ENCODE results near the gene SPOCK1.

Gene SPOCK1

DNA sequence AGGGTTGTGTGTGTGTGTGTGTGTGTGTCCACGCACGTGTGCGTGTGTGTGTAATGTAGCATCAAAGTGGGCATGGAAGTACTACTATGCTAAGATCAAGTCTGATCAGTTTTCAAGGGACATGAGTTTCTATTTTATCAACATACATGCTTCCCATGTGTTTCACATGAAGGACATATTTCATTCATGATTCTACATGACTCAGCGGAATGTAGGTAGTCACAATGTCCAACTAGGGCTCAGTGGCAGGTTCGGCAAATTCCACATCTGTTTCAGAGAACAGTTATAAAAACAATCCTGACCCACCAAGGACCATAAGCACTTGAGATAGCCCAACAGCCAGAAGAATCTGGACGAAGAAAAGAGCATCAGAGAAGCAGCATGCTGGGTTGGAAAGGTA lies 148.3 kb downstream of the SPOCK1 start:
- H3K9me3 ChIP-seq (ENCODE audit: insufficient read depth, low read length, severe bottlenecking) = no peaks in the 10 kb centered on the region
- H3K4me3 ChIP-seq (ENCODE audit: low read depth in 1 of 2, low read length in 2 of 2) = no peak overlapping the region
- no peak for ATAC-seq (ENCODE audit: insufficient read depth, low read depth)
- H3K27ac ChIP-seq (ENCODE audit: low read length) = no peak overlapping the region
- H3K79me2 ChIP-seq (ENCODE audit: insufficient read depth, low read length) = no peaks in the 10 kb centered on the region
- H3K9ac ChIP-seq (ENCODE audit: low read depth, low read length) = no peak overlapping the region
- no peaks in the 10 kb centered on the region for H3K36me3 ChIP-seq (ENCODE audit: insufficient read depth, low read length)
- no peaks in the 10 kb centered on the region for H4K20me1 ChIP-seq (ENCODE audit: insufficient read depth, low read length)
- TF ChIP-seq, protein P1, sequence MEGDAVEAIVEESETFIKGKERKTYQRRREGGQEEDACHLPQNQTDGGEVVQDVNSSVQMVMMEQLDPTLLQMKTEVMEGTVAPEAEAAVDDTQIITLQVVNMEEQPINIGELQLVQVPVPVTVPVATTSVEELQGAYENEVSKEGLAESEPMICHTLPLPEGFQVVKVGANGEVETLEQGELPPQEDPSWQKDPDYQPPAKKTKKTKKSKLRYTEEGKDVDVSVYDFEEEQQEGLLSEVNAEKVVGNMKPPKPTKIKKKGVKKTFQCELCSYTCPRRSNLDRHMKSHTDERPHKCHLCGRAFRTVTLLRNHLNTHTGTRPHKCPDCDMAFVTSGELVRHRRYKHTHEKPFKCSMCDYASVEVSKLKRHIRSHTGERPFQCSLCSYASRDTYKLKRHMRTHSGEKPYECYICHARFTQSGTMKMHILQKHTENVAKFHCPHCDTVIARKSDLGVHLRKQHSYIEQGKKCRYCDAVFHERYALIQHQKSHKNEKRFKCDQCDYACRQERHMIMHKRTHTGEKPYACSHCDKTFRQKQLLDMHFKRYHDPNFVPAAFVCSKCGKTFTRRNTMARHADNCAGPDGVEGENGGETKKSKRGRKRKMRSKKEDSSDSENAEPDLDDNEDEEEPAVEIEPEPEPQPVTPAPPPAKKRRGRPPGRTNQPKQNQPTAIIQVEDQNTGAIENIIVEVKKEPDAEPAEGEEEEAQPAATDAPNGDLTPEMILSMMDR (IDR thresholded peaks at IDR 0.05; ENCODE audit: borderline replicate concordance, extremely low read depth, low read length, poor library complexity, severe bottlenecking) = no peak
- no peak for TF ChIP-seq EZH2 (IDR thresholded peaks at IDR 0.05; ENCODE audit: borderline replicate concordance, low read depth, low read length, severe bottlenecking)
- H2AFZ ChIP-seq (ENCODE audit: low read depth, low read length) = no peak overlapping the region
- DNase-seq = no peak
- H3K4me2 ChIP-seq (ENCODE audit: insufficient read depth, low read length) = no peak overlapping the region
- peaks cover 10% of the 10 kb centered on the region for H3K27me3 ChIP-seq (ENCODE audit: insufficient read depth, low read length, poor library complexity)
- H3K4me1 ChIP-seq (ENCODE audit: insufficient read depth, low read length) = no peaks in the 10 kb centered on the region

DNA sequence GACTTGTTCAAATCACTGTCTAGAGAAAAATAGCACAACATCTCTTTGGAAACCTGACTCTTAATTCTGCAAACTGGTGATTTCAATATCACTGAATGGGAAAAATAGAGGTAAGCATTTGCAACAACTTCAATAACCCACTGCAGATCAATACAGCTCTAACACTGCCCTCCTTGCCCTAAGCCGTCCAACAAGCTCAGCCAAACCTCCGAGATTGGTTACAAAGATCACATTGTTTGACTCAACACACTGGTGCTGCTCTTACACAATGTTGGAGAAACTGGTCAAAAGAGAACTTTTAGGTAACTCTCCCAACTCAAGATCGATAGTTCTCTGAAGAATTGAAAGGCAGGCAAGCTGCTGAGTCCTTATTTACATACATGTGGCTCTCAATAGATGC lies 150.4 kb downstream of the SPOCK1 start:
- no peak for TF ChIP-seq EZH2 (IDR thresholded peaks at IDR 0.05; ENCODE audit: borderline replicate concordance, low read depth, low read length, severe bottlenecking)
- TF ChIP-seq, protein P1 (IDR thresholded peaks at IDR 0.05; ENCODE audit: borderline replicate concordance, extremely low read depth, low read length, poor library complexity, severe bottlenecking) = no peak
- H3K4me1 ChIP-seq (ENCODE audit: insufficient read depth, low read length) = no peaks in the 10 kb centered on the region
- no peaks in the 10 kb centered on the region for H3K9me3 ChIP-seq (ENCODE audit: insufficient read depth, low read length, severe bottlenecking)
- no peak overlapping the region for H3K9ac ChIP-seq (ENCODE audit: low read depth, low read length)
- no peak overlapping the region for H3K4me3 ChIP-seq (ENCODE audit: low read depth in 1 of 2, low read length in 2 of 2)
- no peaks in the 10 kb centered on the region for H3K36me3 ChIP-seq (ENCODE audit: insufficient read depth, low read length)
- no peaks in the 10 kb centered on the region for H4K20me1 ChIP-seq (ENCODE audit: insufficient read depth, low read length)
- H3K27me3 ChIP-seq (ENCODE audit: insufficient read depth, low read length, poor library complexity) = peaks cover 10% of the 10 kb centered on the region
- no peak for ATAC-seq (ENCODE audit: insufficient read depth, low read depth)
- no peaks in the 10 kb centered on the region for H3K79me2 ChIP-seq (ENCODE audit: insufficient read depth, low read length)
- no peak overlapping the region for H2AFZ ChIP-seq (ENCODE audit: low read depth, low read length)
- no peak for DNase-seq
- H3K27ac ChIP-seq (ENCODE audit: low read length) = no peak overlapping the region
- no peak overlapping the region for H3K4me2 ChIP-seq (ENCODE audit: insufficient read depth, low read length)

DNA sequence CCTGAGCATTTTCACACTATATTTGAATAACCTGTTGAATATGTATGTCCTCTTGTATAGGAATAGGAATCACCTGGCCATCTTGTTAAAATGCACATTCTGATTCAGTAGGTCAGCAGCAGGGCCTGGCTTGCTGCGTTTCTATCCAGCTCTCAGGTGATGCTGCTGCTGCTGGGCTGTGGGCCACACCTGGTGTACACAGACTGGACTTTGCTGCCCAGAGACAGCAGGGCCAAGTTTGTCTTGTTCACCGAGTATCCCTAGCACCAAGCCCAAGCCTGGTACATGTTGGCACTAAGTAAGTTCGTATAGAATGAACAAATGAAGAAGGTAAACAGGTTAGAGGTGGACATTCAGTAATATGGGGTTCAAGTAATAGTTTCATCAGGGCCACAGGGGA lies 151.3 kb downstream of the SPOCK1 start:
- Histone ChIP-seq H3K79me2 (ENCODE audit: insufficient read depth, low read length) (no peaks in the 10 kb centered on the region), H3K4me3 (ENCODE audit: low read depth in 1 of 2, low read length in 2 of 2) (no peak overlapping the region), H3K9me3 (ENCODE audit: insufficient read depth, low read length, severe bottlenecking) (no peaks in the 10 kb centered on the region), H3K4me2 (ENCODE audit: insufficient read depth, low read length) (no peak overlapping the region), H3K27ac (ENCODE audit: low read length) (no peak overlapping the region), H2AFZ (ENCODE audit: low read depth, low read length) (no peak overlapping the region), H3K27me3 (ENCODE audit: insufficient read depth, low read length, poor library complexity) (peaks cover 11% of the 10 kb centered on the region), H3K4me1 (ENCODE audit: insufficient read depth, low read length) (no peaks in the 10 kb centered on the region), H4K20me1 (ENCODE audit: insufficient read depth, low read length) (no peaks in the 10 kb centered on the region), H3K9ac (ENCODE audit: low read depth, low read length) (no peak overlapping the region), H3K36me3 (ENCODE audit: insufficient read depth, low read length) (no peaks in the 10 kb centered on the region)
- no peak for TF ChIP-seq EZH2 (IDR thresholded peaks at IDR 0.05; ENCODE audit: borderline replicate concordance, low read depth, low read length, severe bottlenecking)
- TF ChIP-seq, protein P1 (IDR thresholded peaks at IDR 0.05; ENCODE audit: borderline replicate concordance, extremely low read depth, low read length, poor library complexity, severe bottlenecking) = no peak
- DNase-seq (no peak), ATAC-seq (ENCODE audit: insufficient read depth, low read depth) (no peak)

DNA sequence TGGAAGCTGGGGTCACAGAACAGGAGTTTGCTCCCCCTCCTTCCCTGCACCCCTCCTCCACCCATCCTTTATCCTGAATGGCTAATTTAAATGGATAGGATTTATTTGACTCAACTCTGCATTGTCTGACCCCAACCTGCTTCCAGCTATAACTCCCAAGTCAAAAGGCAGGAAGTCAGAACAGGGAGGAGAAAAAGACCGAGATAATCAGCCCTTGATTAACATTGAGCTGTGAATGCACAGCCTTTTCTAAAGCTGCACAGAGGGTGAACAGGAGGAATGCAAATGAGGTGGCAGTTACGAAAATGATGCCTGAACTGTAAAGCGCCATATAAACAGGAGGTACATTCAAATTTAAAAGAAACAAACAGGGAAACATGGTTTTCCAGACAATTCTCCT lies 152.8 kb downstream of the SPOCK1 start:
- Histone ChIP-seq H3K9ac (ENCODE audit: low read depth, low read length) (no peak overlapping the region), H3K9me3 (ENCODE audit: insufficient read depth, low read length, severe bottlenecking) (no peaks in the 10 kb centered on the region), H3K27ac (ENCODE audit: low read length) (no peak overlapping the region), H3K4me3 (ENCODE audit: low read depth in 1 of 2, low read length in 2 of 2) (no peak overlapping the region), H3K4me2 (ENCODE audit: insufficient read depth, low read length) (no peak overlapping the region), H3K4me1 (ENCODE audit: insufficient read depth, low read length) (no peaks in the 10 kb centered on the region), H3K79me2 (ENCODE audit: insufficient read depth, low read length) (no peaks in the 10 kb centered on the region), H3K27me3 (ENCODE audit: insufficient read depth, low read length, poor library complexity) (peaks cover 5% of the 10 kb centered on the region), H2AFZ (ENCODE audit: low read depth, low read length) (no peak overlapping the region), H3K36me3 (ENCODE audit: insufficient read depth, low read length) (no peaks in the 10 kb centered on the region), H4K20me1 (ENCODE audit: insufficient read depth, low read length) (no peaks in the 10 kb centered on the region)
- no peak for TF ChIP-seq EZH2 (IDR thresholded peaks at IDR 0.05; ENCODE audit: borderline replicate concordance, low read depth, low read length, severe bottlenecking)
- TF ChIP-seq, protein P1 (IDR thresholded peaks at IDR 0.05; ENCODE audit: borderline replicate concordance, extremely low read depth, low read length, poor library complexity, severe bottlenecking) = no peak
- no peak for ATAC-seq (ENCODE audit: insufficient read depth, low read depth)
- DNase-seq = no peak
